ENCODE measurements around the gene CFAP410.

DNA sequence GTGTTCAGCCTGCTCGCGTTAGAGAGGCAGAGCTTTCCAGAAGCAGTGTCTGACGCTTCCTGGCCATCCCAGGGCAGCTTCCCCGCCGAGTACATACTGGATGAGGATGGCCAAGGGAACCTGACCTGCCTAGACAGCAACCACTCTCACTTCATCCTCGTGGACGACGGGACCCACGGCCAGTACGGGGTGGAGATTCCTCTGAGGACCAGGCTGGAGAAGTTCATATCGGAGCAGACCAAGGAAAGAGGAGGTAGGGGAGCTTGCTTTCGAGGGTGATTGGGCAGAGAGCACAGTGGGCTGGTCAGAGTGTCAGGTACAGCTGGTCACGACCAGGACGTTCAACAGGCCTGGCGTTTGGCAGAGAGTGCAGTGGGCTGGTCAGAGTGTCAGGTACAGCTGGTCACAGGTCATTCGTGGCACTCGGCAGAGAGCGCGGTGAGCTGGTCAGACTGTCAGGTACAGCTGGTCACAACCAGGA, 36.6 kb upstream of the CFAP410 start:
- TF ChIP-seq POLR2A (IDR thresholded peaks at IDR 0.05; ENCODE audit: low read depth, low read length): no peak
- TF ChIP-seq POLR2AphosphoS5 (IDR thresholded peaks at IDR 0.05; ENCODE audit: low read depth, low read length): no peak
